CD14-positive monocyte (primary cell): ENCODE measurements around the gene GON4L. TPM values are rescaled to one million over a fixed set of nuclear protein-coding genes. Genes with fewer than 3 reads are reported as not detected.

ENCODE experiments used
- DNase-seq, 3 donors: peaks; one replicate each; pipeline ENCODE4 v3.0.0-alpha.2; 2011 to 2022
- H2AFZ ChIP-seq: 2 replicates; pipeline ENCODE4 v1.6.0; 2012; ENCODE audit warnings: mild to moderate bottlenecking, low read depth, low read length, inconsistent platforms; ENCODE audit not compliant: insufficient read depth, poor library complexity, severe bottlenecking
- H3K27ac ChIP-seq, 2 donors: 1 replicate in 1 of 2; 2 replicates in 1 of 2; pipeline ENCODE4 v1.5.1; 2012 to 2013; ENCODE audit warnings: low read length in 2 of 2, control low read depth in 1 of 2, inconsistent platforms in 1 of 2, low read depth in 1 of 2, mild to moderate bottlenecking in 1 of 2
- H3K27me3 ChIP-seq, 2 donors: one replicate each; pipeline versions ENCODE4 v1.6.0 to v1.6.1; 2011 to 2013; ENCODE audit warnings: low read length in 2 of 2; ENCODE audit not compliant: control insufficient read depth in 2 of 2, insufficient read depth in 2 of 2
- H3K36me3 ChIP-seq, 2 donors: replicated peaks in 1 of 2; 1 replicate in 1 of 2; 2 replicates in 1 of 2; pipeline versions ENCODE4 v1.5.1 to v1.6.1; 2012 to 2013; ENCODE audit warnings: low read length in 2 of 2, control low read depth in 1 of 2, inconsistent platforms in 1 of 2, mild to moderate bottlenecking in 1 of 2; ENCODE audit not compliant: insufficient read depth in 2 of 2, control insufficient read depth in 1 of 2
- H3K4me1 ChIP-seq, 2 donors: 1 replicate in 1 of 2; 2 replicates in 1 of 2; pipeline versions ENCODE4 v1.5.1 to v1.6.1; 2012 to 2013; ENCODE audit warnings: low read length in 2 of 2, control low read depth in 1 of 2, inconsistent platforms in 1 of 2, mild to moderate bottlenecking in 1 of 2, moderate library complexity in 1 of 2; ENCODE audit not compliant: insufficient read depth in 2 of 2, control insufficient read depth in 1 of 2
- H3K4me2 ChIP-seq: replicated peaks from 2 replicates; pipeline ENCODE3; 2012; ENCODE audit warnings: low read length, moderate library complexity, mild to moderate bottlenecking; ENCODE audit not compliant: poor library complexity, severe bottlenecking; ENCODE audit errors: extremely low read depth
- H3K4me3 ChIP-seq, 3 experiments: fragments of 200-600 bp in 1 of 3; sonication (generic) in 1 of 3; replicated peaks in 1 of 3; 1 replicate in 2 of 3; 2 replicates in 1 of 3; pipeline ENCODE4 v1.5.1; 2011 to 2013; ENCODE audit warnings: low read length in 3 of 3, mild to moderate bottlenecking in 3 of 3, control low read depth in 2 of 3, low read depth in 2 of 3, inconsistent platforms in 1 of 3, moderate library complexity in 1 of 3
- H3K79me2 ChIP-seq: 2 replicates; pipeline ENCODE4 v1.6.0; 2012; ENCODE audit warnings: mild to moderate bottlenecking, control low read depth, inconsistent platforms, low read length, moderate library complexity; ENCODE audit not compliant: insufficient read depth
- H3K9ac ChIP-seq: 2 replicates; pipeline ENCODE4 v1.6.0; 2017; ENCODE audit warnings: low read length, mild to moderate bottlenecking; ENCODE audit not compliant: insufficient read depth, poor library complexity, severe bottlenecking
- H3K9me3 ChIP-seq, 2 donors: replicated peaks in 1 of 2; 1 replicate in 1 of 2; 2 replicates in 1 of 2; pipeline versions ENCODE4 v1.5.1 to v1.6.1; 2012 to 2013; ENCODE audit warnings: low read length in 2 of 2, control low read depth in 1 of 2; ENCODE audit not compliant: control insufficient read depth in 1 of 2, insufficient read depth in 1 of 2
- H4K20me1 ChIP-seq: 2 replicates; pipeline ENCODE4 v1.6.0; 2012; ENCODE audit warnings: mild to moderate bottlenecking, low read length, control low read depth, moderate library complexity; ENCODE audit not compliant: insufficient read depth
- H3K27ac Mint-ChIP-seq, 7 donors: one replicate each; pipeline ENCODE4 v1.8.0; 2020; ENCODE audit warnings: mild to moderate bottlenecking in 7 of 7, mixed read lengths in 7 of 7, moderate library complexity in 6 of 7, inconsistent platforms in 2 of 7
- H3K27me3 Mint-ChIP-seq, 3 donors: one replicate each; pipeline ENCODE4 v1.8.0; 2021 to 2022; ENCODE audit warnings: low read depth in 3 of 3, mild to moderate bottlenecking in 3 of 3, mixed read lengths in 3 of 3, moderate library complexity in 3 of 3, inconsistent platforms in 1 of 3
- H3K36me3 Mint-ChIP-seq, 2 donors: one replicate each; pipeline ENCODE4 v1.8.0; 2020; ENCODE audit warnings: mixed read lengths in 2 of 2, inconsistent platforms in 1 of 2, mild to moderate bottlenecking in 1 of 2
- H3K4me1 Mint-ChIP-seq: one replicate; pipeline ENCODE4 v1.8.0; 2020; ENCODE audit warnings: mild to moderate bottlenecking, mixed read lengths
- H3K4me3 Mint-ChIP-seq, 2 donors: one replicate each; pipeline ENCODE4 v1.8.0; 2020; ENCODE audit warnings: mild to moderate bottlenecking in 2 of 2, mixed read lengths in 2 of 2, moderate library complexity in 1 of 2
- H3K9me3 Mint-ChIP-seq, 7 donors: one replicate each; pipeline ENCODE4 v1.8.0; 2020 to 2022; ENCODE audit warnings: mixed read lengths in 7 of 7, mild to moderate bottlenecking in 6 of 7, moderate library complexity in 6 of 7, inconsistent platforms in 2 of 7
- WGBS: methylation state at CpG from one replicate; pipeline ENCODE4 v1.1.5; 2013; ENCODE audit warnings: missing lambda C conversion rate; ENCODE audit not compliant: insufficient coverage; 5-methylcytosine and 5-hydroxymethylcytosine counted together
- intact Hi-C, 2 donors: fragments of 100-400 bp; cut with micrococcal nuclease; formaldehyde crosslinking; loops; one replicate each; pipeline versions ENCODE4 v1.15.0 to v1.15.1; 2023
- polyA plus RNA-seq, 3 donors: library from polyadenylated mRNA; depleted of rRNA in 1 of 3; unstranded in 2 of 3; stranded (reverse) in 1 of 3; fragments of 300-500 nt in 2 of 3; fragments of >200 nt in 1 of 3; fragmentation: Illumina TruSeq in 2 of 3; gene quantifications; 1 replicate in 2 of 3; 2 replicates in 1 of 3; pipeline ENCODE4 v1.2.3, GENCODE V29; 2012 to 2021
- TF ChIP-seq, protein P1 (sequence below): fragments of 200-600 bp; IDR thresholded peaks from one replicate; pipeline ENCODE4 v1.8.0; 2022; ENCODE audit warnings: antibody characterized with exemption, mild to moderate bottlenecking

GON4L gene
- polyA plus RNA-seq, 3 donors, result 8.5 to 39.5 (median 14.0) TPM

DNA sequence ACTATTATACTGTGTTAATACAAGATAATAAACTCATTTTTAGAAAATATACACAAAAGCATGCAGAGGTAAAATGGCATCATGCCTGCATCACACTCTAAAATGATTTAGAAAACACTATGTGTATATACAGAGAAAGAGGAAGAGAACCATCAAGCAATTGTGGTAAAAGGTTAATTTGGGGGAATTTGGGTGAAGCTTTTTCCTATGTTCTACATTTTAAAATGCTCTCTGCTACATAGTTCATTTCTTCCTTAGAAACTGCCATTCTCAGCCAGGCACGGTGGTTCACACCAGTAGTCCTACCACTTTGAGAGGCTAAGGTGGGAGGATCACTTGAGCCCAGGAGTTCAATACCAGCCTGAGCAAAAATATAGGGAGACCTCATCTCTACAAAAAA is 44.1 kb downstream of the GON4L start:
- Mint-ChIP-seq H3K36me3 (peaks cover 53 to 70% of the 10 kb centered on the region in 2 donors), H3K27ac (peak overlapping the region in 2 of 7 donors; percentile 22 to 59), H3K9me3 (no peaks in the 10 kb centered on the region), H3K4me1 (peaks cover 12% of the 10 kb centered on the region), H3K27me3 (no peaks in the 10 kb centered on the region), H3K4me3 (no peak overlapping the region)
- peaks cover 8 to 11% of the 10 kb centered on the region in 2 donors for H3K4me1 ChIP-seq
- H3K9me3 ChIP-seq, result no peaks in the 10 kb centered on the region
- H3K79me2 ChIP-seq, result no peaks in the 10 kb centered on the region
- no peaks in the 10 kb centered on the region for H3K27me3 ChIP-seq
- H3K27ac ChIP-seq, result peak overlapping the region in 1 of 2 donors; percentile 13
- no peak overlapping the region for H3K4me2 ChIP-seq
- TF ChIP-seq, protein P1, sequence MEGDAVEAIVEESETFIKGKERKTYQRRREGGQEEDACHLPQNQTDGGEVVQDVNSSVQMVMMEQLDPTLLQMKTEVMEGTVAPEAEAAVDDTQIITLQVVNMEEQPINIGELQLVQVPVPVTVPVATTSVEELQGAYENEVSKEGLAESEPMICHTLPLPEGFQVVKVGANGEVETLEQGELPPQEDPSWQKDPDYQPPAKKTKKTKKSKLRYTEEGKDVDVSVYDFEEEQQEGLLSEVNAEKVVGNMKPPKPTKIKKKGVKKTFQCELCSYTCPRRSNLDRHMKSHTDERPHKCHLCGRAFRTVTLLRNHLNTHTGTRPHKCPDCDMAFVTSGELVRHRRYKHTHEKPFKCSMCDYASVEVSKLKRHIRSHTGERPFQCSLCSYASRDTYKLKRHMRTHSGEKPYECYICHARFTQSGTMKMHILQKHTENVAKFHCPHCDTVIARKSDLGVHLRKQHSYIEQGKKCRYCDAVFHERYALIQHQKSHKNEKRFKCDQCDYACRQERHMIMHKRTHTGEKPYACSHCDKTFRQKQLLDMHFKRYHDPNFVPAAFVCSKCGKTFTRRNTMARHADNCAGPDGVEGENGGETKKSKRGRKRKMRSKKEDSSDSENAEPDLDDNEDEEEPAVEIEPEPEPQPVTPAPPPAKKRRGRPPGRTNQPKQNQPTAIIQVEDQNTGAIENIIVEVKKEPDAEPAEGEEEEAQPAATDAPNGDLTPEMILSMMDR, result no peak
- intact Hi-C loops, result no loop called here
- no peak overlapping the region for H3K9ac ChIP-seq
- WGBS, result no CpG with 5 or more reads among the region's 1 CpG
- H4K20me1 ChIP-seq, result no peaks in the 10 kb centered on the region
- H3K36me3 ChIP-seq, result peaks cover 49 to 84% of the 10 kb centered on the region in 2 donors
- DNase-seq, result no peak
- H3K4me3 ChIP-seq, result no peak overlapping the region
- no peak overlapping the region for H2AFZ ChIP-seq

DNA sequence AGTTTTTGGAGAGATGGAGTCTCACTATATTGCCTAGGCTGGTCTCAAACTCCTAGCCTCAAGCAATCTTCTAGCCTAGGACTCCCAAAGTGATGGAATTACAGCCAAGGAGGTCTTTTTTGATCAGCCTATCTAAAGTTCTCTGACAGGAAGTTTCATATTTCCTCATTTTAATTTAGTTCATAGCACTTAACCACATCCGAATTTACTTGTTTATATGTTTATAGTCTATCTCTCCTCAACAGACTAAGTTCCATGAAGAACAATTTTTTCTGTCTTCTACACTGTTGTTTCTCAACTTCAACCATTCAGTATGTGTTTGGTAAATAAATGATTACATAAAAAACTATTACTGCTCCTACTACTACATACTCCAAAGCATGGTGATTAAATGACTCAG is 47.9 kb downstream of the GON4L start:
- Mint-ChIP-seq H3K36me3 (peaks cover 53 to 75% of the 10 kb centered on the region in 2 donors), H3K27me3 (no peaks in the 10 kb centered on the region), H3K27ac (peak overlapping the region in 3 of 7 donors; percentile 40 to 88 (median 86)), H3K4me3 (no peak overlapping the region), H3K9me3 (no peaks in the 10 kb centered on the region), H3K4me1 (peaks cover 12% of the 10 kb centered on the region)
- Histone ChIP-seq H3K4me2 (no peak overlapping the region), H4K20me1 (no peaks in the 10 kb centered on the region), H3K36me3 (peaks cover 39 to 78% of the 10 kb centered on the region in 2 donors), H3K4me1 (peaks cover 8 to 11% of the 10 kb centered on the region in 2 donors), H3K79me2 (no peaks in the 10 kb centered on the region), H3K27me3 (no peaks in the 10 kb centered on the region), H2AFZ (no peak overlapping the region), H3K9me3 (no peaks in the 10 kb centered on the region), H3K27ac (no peak overlapping the region), H3K4me3 (no peak overlapping the region), H3K9ac (no peak overlapping the region)
- TF ChIP-seq, protein P1, result no peak
- no CpG with 5 or more reads among the region's 1 CpG for WGBS
- intact Hi-C loops, result no loop called here
- peak in 1 of 3 donors; percentile 13 for DNase-seq
